Progenitor cell of endocrine pancreas (in vitro differentiated cells): ENCODE data around the gene OPN1MW3. TPM values are rescaled to one million over a fixed set of nuclear protein-coding genes. Genes with fewer than 3 reads are reported as not detected.
"Not testable (repeated sequence)": the region's sequence is repeated elsewhere in the genome, so short reads cannot be mapped to it uniquely, and the experiment has no call there.

Experiments
- DNase-seq: peaks from one replicate; pipeline ENCODE4 v3.0.0; 2021; ENCODE audit warnings: low spot score; ENCODE audit not compliant: unreplicated experiment
- H3K27ac Mint-ChIP-seq: 2 replicates; pipeline ENCODE4 v1.8.0; 2021; ENCODE audit warnings: mild to moderate bottlenecking, moderate library complexity, mixed read lengths
- H3K27me3 Mint-ChIP-seq: 2 replicates; pipeline ENCODE4 v1.8.0; 2021; ENCODE audit warnings: mixed read lengths
- H3K36me3 Mint-ChIP-seq: 2 replicates; pipeline ENCODE4 v1.8.0; 2022; ENCODE audit warnings: mixed read lengths; ENCODE audit not compliant: insufficient read depth
- H3K4me1 Mint-ChIP-seq: 2 replicates; pipeline ENCODE4 v1.8.0; 2021; ENCODE audit warnings: low read depth, mixed read lengths
- H3K4me3 Mint-ChIP-seq: 2 replicates; pipeline ENCODE4 v1.8.0; 2021; ENCODE audit warnings: low read depth, mild to moderate bottlenecking, moderate library complexity, mixed read lengths
- H3K9me3 Mint-ChIP-seq: 2 replicates; pipeline ENCODE4 v1.8.0; 2021; ENCODE audit warnings: low read depth, mixed read lengths
- CTCF ChIP-seq: fragments of 200-600 bp; sonication (generic); IDR thresholded peaks from one replicate; pipeline ENCODE4 v1.5.0; 2021; ENCODE audit warnings: antibody characterized with exemption, mild to moderate bottlenecking; ENCODE audit not compliant: unreplicated experiment
- total RNA-seq: library from RNA; stranded (reverse); gene quantifications from 2 replicates; pipeline ENCODE4 v1.2.1, GENCODE V29; 2021

OPN1MW3 gene
- total RNA-seq, 1 donor from 2014 or later, result not detected

DNA sequence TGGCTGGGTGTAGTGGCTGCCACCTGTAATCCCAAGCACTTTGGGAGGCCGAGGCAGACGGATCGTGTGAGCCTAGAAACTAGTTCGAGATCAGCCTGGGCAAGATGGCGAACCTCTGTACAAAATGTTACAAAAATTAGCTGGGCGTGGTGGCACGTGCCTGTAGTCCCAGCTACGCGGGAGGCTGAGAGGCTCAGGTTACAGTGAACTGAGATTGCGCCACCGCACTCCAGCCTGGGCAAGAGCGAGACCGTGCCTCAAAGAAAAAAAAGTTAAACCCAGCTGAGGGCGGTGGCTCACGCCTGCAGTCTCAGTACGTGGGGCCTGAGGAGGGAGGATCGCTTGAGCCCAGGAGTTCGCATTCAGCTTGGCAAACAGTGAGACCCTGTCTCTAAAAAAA, 39.3 kb downstream of the OPN1MW3 start:
- H3K4me3 Mint-ChIP-seq, result no peak overlapping the region

DNA sequence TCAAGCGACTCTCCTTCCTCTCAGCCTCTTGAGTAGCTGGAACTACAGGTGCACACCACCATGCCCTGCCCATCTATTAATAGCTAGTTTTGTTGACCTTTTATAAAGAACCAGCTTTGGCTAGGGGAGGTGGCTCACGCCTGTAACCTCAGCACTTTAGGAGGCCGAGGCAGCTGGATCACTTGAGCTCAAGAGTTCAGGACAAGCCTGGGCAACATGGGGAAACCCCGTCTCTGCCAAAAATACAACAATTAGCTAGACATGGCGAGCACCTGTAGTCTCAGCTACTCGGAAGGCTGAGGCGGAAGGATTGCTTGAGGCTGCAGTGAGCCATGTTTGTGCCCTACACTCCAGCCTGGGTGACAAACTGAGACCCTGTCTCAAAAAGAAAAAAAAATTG, 40.9 kb downstream of the OPN1MW3 start:
- H3K4me1 Mint-ChIP-seq, result no peaks in the 10 kb centered on the region
- H3K9me3 Mint-ChIP-seq, result peaks cover 17% of the 10 kb centered on the region
- no peaks in the 10 kb centered on the region for H3K27me3 Mint-ChIP-seq
- no peak for DNase-seq
- no peak for TF ChIP-seq CTCF
- H3K27ac Mint-ChIP-seq, result no peak overlapping the region
- H3K36me3 Mint-ChIP-seq, result no peaks in the 10 kb centered on the region
- H3K4me3 Mint-ChIP-seq, result no peak overlapping the region

More for the DNA sequence above, 39.3 kb downstream of the OPN1MW3 start:
- Mint-ChIP-seq H3K27ac (no peak overlapping the region), H3K27me3 (no peaks in the 10 kb centered on the region), H3K9me3 (peaks cover 13% of the 10 kb centered on the region), H3K4me1 (no peaks in the 10 kb centered on the region), H3K36me3 (no peaks in the 10 kb centered on the region)
- no peak for TF ChIP-seq CTCF
- DNase-seq, result no peak

- Mint-ChIP-seq H3K36me3 (no peaks in the 10 kb centered on the region), H3K4me1 (no peaks in the 10 kb centered on the region), H3K9me3 (peaks cover 22% of the 10 kb centered on the region), H3K27ac (no peak overlapping the region), H3K27me3 (no peaks in the 10 kb centered on the region), H3K4me3 (no peak overlapping the region)
- TF ChIP-seq CTCF, result no peak
- no peak for DNase-seq
Observed at GRCh38 chrX:154300816-154301215, 43.4 kb downstream of the OPN1MW3 start.

DNA sequence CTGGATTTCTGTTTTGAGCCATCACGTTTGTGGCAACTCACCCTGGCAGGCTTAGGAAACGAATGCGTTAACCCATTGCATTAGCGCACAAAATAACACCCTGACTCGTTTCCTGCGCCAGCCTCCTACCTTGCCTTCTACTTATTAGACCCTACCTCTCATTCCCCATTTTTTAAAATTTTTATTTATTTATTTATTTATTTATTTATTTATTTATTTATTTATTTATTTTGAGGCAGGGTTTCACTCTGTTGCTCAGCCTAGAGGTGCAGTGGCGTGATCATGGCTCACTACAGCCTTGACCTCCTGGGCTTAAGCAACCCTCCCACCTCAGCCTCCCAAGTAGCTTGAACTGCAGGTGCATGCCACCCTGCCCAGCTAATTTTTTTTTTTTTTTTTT, 45.6 kb downstream of the OPN1MW3 start:
- not testable (repeated sequence) for H3K36me3 Mint-ChIP-seq, H3K4me1 Mint-ChIP-seq, H3K4me3 Mint-ChIP-seq, H3K27me3 Mint-ChIP-seq, H3K27ac Mint-ChIP-seq, DNase-seq
- H3K9me3 Mint-ChIP-seq, result peaks cover 21% of the 10 kb centered on the region

GRCh38 chrX:154303476-154303875, 46.1 kb downstream of the OPN1MW3 start:
- TF ChIP-seq CTCF, result no peak
- H3K9me3 Mint-ChIP-seq, result peaks cover 20% of the 10 kb centered on the region
- no peaks in the 10 kb centered on the region for H3K27me3 Mint-ChIP-seq
- no peaks in the 10 kb centered on the region for H3K4me1 Mint-ChIP-seq
- no peak overlapping the region for H3K27ac Mint-ChIP-seq
- no peak overlapping the region for H3K4me3 Mint-ChIP-seq
- DNase-seq, result no peak
- no peaks in the 10 kb centered on the region for H3K36me3 Mint-ChIP-seq

- TF ChIP-seq CTCF, result no peak
- Mint-ChIP-seq H3K27me3 (no peaks in the 10 kb centered on the region), H3K9me3 (peaks cover 16% of the 10 kb centered on the region), H3K4me3 (no peak overlapping the region), H3K36me3 (no peaks in the 10 kb centered on the region), H3K4me1 (no peaks in the 10 kb centered on the region), H3K27ac (no peak overlapping the region)
- DNase-seq, result no peak
Observed at GRCh38 chrX:154304846-154305245, 47.5 kb downstream of the OPN1MW3 start.
